Measurements from ENCODE around the gene SBF1. TPM values are rescaled to one million over a fixed set of nuclear protein-coding genes. Genes with fewer than 3 reads are reported as not detected.

The SBF1 gene
- polyA plus RNA-seq, 1 donor (not counting 4 experiments of a cell fraction or from before 2014, with no cell fraction given): 16.2 TPM

GRCh38 chr22:50489363-50490243 is 14.8 kb upstream of the SBF1 start:
- Histone ChIP-seq H3K9ac (ENCODE audit: control insufficient read depth, extremely low read depth, insufficient read depth, low read length) (no peak overlapping the region), H3K36me3 (ENCODE audit: control insufficient read depth in 2 of 2, extremely low read depth in 1 of 2, insufficient read depth in 2 of 2, low read length in 2 of 2) (no peaks in the 10 kb centered on the region), H3K27me3 (ENCODE audit: control insufficient read depth, extremely low read depth, insufficient read depth, low read length) (peaks cover 8% of the 10 kb centered on the region), H4K20me1 (ENCODE audit: control insufficient read depth, extremely low read depth, insufficient read depth, low read length) (peaks cover 3% of the 10 kb centered on the region), H3K4me3 (ENCODE audit: control insufficient read depth in 2 of 3, extremely low read depth in 1 of 3, insufficient read depth in 2 of 3, low read depth in 1 of 3, low read length in 3 of 3) (no peak overlapping the region), H3K9me1 (ENCODE audit: control insufficient read depth, extremely low read depth, insufficient read depth, low read length) (no peaks in the 10 kb centered on the region), H3K79me2 (ENCODE audit: control insufficient read depth, insufficient read depth, low read length) (no peaks in the 10 kb centered on the region), H3K9me3 (ENCODE audit: control insufficient read depth, low read depth, low read length) (no peaks in the 10 kb centered on the region), H3K27ac (ENCODE audit: control insufficient read depth, insufficient read depth, low read length) (no peak overlapping the region), H3K4me2 (ENCODE audit: control insufficient read depth, extremely low read depth, insufficient read depth, low read depth, low read length) (no peak overlapping the region), H2AFZ (ENCODE audit: control insufficient read depth, low read length) (no peak overlapping the region), H3K4me1 (ENCODE audit: control insufficient read depth, extremely low read depth, insufficient read depth, low read length) (no peaks in the 10 kb centered on the region)
- DNase-seq (ENCODE audit: low read depth, low spot score) (no peak), FAIRE-seq (no peak)
- dilution Hi-C loops (cut with MboI; ENCODE audit: extremely low pct_ligation_motif_present, low sequenced_read_pairs): no loop called here
- TF ChIP-seq EZH2 (IDR thresholded peaks at IDR 0.05; ENCODE audit: low read length): no peak
- no peak for TF ChIP-seq CTCF (optimal IDR thresholded peaks at IDR 0.05 in 1 of 3, IDR thresholded peaks at IDR 0.05 in 1 of 3, conservative IDR thresholded peaks at IDR 0.05 in 1 of 3; ENCODE audit: extremely low read depth in 1 of 3, insufficient read depth in 2 of 3, low read length in 3 of 3)

DNA sequence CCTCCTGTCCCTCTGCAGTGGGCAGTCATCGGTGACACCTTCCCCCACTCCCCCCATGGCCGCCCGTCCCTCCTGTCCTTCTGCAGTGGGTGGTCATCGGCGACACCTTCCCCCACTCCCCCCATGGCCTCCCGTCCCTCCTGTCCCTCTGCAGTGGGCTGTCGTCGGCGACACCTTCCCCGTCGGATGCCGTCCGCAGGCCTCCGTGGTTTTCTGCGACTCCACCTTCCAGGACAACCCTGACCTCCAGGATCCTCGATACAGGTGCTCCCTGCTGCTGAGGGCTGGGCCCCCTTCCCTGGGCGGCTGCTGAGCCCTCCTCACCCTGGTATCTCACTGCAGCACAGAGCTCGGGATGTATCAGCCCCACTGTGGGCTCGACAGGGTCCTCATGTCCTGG is 14.1 kb upstream of the SBF1 start:
- no peak overlapping the region for H2AFZ ChIP-seq (ENCODE audit: control insufficient read depth, low read length)
- dilution Hi-C loops (cut with MboI; ENCODE audit: extremely low pct_ligation_motif_present, low sequenced_read_pairs): no loop called here
- no peaks in the 10 kb centered on the region for H3K79me2 ChIP-seq (ENCODE audit: control insufficient read depth, insufficient read depth, low read length)
- no peaks in the 10 kb centered on the region for H3K9me3 ChIP-seq (ENCODE audit: control insufficient read depth, low read depth, low read length)
- H3K27me3 ChIP-seq (ENCODE audit: control insufficient read depth, extremely low read depth, insufficient read depth, low read length): peaks cover 8% of the 10 kb centered on the region
- FAIRE-seq (no peak), DNase-seq (ENCODE audit: low read depth, low spot score) (no peak)
- H3K4me3 ChIP-seq (ENCODE audit: control insufficient read depth in 2 of 3, extremely low read depth in 1 of 3, insufficient read depth in 2 of 3, low read depth in 1 of 3, low read length in 3 of 3): no peak overlapping the region
- TF ChIP-seq CTCF (optimal IDR thresholded peaks at IDR 0.05 in 1 of 3, IDR thresholded peaks at IDR 0.05 in 1 of 3, conservative IDR thresholded peaks at IDR 0.05 in 1 of 3; ENCODE audit: extremely low read depth in 1 of 3, insufficient read depth in 2 of 3, low read length in 3 of 3): no peak
- no peak for TF ChIP-seq EZH2 (IDR thresholded peaks at IDR 0.05; ENCODE audit: low read length)
- no peak overlapping the region for H3K4me2 ChIP-seq (ENCODE audit: control insufficient read depth, extremely low read depth, insufficient read depth, low read depth, low read length)
- H3K9me1 ChIP-seq (ENCODE audit: control insufficient read depth, extremely low read depth, insufficient read depth, low read length): no peaks in the 10 kb centered on the region
- peaks cover 3% of the 10 kb centered on the region for H4K20me1 ChIP-seq (ENCODE audit: control insufficient read depth, extremely low read depth, insufficient read depth, low read length)
- no peak overlapping the region for H3K9ac ChIP-seq (ENCODE audit: control insufficient read depth, extremely low read depth, insufficient read depth, low read length)
- no peaks in the 10 kb centered on the region for H3K4me1 ChIP-seq (ENCODE audit: control insufficient read depth, extremely low read depth, insufficient read depth, low read length)
- H3K27ac ChIP-seq (ENCODE audit: control insufficient read depth, insufficient read depth, low read length): no peak overlapping the region
- H3K36me3 ChIP-seq (ENCODE audit: control insufficient read depth in 2 of 2, extremely low read depth in 1 of 2, insufficient read depth in 2 of 2, low read length in 2 of 2): no peaks in the 10 kb centered on the region

Measured in keratinocyte (primary cell).